Stimulated activated CD4-positive, alpha-beta T cell treated with anti-CD3 and anti-CD28 coated beads, Interleukin-15, amount 100 ng/mL, for 1 hour (primary cell): ENCODE data around the gene MRTFA.

Experiments
- DNase-seq, 2 donors: peaks; one replicate each; pipeline ENCODE4 v3.0.0-alpha.2; 2020; ENCODE audit warnings: low read depth in 1 of 2, low spot score in 1 of 2

Gene MRTFA

GRCh38 chr22:40433416-40434090 is 203.0 kb downstream of the MRTFA start:
- DNase-seq: no peak

DNA sequence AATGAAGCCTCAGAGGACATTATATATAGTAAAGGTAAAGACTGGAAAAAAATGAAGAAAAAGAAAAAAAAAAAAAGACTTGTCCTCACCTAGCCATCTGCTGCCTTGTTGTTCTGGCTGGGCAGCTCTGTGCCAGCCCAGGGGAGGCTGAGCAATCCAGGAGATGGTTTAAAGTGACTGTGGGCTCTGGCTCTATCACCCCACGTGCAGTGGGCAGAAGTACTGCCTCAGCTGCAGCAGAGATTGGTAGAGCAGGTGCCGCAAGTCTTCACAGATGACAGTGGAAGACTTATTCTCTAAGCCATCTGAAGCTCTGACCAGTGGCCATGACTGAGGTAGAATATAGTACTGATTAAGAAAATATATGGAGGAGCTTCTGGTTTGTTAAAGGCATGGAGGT is 203.9 kb downstream of the MRTFA start:
- no peak for DNase-seq

DNA sequence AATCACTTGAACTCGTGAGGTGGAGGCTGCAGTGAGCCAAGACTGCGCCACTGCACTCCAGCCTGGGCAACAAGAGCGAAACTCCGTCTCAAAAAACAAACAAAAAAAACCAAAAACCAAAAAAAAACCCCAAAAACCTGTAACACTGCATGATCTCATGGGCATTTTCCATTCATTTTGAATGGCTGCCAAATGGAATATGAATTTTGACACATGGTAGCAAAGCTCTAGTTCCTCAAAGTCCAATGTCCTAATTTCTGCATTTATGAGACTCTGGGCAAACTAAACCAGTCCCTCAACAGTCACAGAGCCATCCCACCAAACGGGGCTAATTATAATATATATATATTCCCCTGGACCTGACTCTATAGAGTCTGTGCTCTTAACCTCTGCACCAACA is 204.4 kb downstream of the MRTFA start:
- no peak for DNase-seq

GRCh38 chr22:40430991-40431390 is 205.5 kb downstream of the MRTFA start:
- no peak for DNase-seq

DNA sequence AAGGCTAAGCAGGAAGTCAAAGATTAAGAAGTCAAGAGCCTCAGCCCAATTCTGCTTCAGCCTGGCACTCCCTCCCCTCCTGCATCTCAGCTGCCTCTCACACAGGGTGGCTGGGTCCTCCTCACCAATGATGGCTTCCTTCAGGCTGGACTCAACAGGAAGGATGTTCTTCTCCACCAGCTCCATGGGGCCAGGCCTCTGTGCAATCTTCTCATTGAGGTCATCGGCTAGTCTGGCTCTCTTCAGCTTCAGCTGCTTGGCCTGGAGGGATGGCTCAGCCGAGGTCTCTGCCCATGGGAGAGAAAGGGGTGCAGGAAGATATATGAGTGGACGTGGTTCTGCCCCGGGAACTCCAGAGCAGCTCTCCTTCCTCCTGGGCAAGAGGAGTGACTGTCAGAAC is 207.0 kb downstream of the MRTFA start:
- DNase-seq: no peak

DNA sequence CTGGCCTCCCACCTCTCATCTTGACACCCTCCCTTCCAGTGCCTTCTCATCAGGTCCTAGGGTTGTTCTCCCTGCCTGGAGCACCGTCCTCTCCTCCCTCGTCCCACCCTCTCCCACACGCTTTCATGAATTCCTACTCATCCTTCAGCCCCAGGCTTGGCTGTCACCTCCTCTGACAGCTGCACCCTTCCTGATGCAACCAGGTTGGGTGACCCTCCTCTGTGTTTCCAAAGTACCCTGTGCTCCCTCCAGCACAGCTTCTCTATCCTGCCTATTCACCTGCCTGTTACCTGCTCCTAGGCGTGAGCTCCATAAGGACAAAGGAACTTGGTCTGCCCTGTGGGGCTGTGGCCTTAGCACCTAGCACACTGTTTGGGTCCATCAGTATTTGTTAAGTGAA is 207.7 kb downstream of the MRTFA start:
- no peak for DNase-seq

GRCh38 chr22:40426594-40427333 is 209.8 kb downstream of the MRTFA start:
- DNase-seq: no peak

- no peak for DNase-seq
These were observed 211.4 kb downstream of the MRTFA start for GRCh38 chr22:40425082-40425481.

- DNase-seq: no peak
These were observed 212.5 kb downstream of the MRTFA start for GRCh38 chr22:40423882-40424640.

DNA sequence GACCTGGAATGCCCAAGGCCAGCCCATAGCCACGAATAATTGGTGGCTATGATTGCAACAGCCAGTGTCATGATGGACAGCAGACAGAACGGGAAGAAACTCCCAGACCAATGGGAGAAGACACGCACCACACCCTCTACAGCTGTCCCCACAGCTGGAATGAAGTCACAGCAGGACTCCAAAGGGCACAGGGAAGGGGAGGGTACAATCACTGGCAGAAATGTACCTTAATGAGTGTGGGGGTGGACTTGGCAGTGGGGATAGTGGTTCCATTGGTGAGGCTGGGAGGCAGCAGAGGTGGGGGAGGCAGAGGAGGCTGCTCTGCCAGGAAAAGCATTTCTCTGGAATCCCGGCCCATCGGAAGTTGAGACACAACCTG is 213.2 kb downstream of the MRTFA start:
- no peak for DNase-seq

- no peak for DNase-seq
These were observed 213.8 kb downstream of the MRTFA start for GRCh38 chr22:40422558-40423309.

DNA sequence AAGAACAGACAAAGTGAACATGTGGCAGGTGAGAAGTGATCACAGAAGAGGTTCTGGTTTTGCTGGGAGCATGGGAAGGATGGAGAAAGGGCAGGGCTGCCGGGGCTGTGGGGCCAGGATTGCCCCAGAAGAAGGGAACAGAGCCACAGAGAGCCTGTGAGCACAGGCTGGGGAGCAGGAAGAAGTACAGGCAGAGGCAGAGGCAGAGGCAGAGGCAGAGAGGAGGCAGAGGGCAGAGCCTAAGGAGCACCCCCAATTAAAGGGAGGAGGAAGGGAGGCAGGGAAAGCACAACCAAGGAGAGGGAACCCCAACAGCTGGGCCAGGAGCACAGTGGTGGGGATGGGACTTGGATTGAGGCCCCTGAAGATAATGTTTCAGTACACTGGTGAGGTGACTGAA is 214.6 kb downstream of the MRTFA start:
- DNase-seq: no peak

- DNase-seq: no peak
These were observed 215.5 kb downstream of the MRTFA start for GRCh38 chr22:40421082-40421350.

DNA sequence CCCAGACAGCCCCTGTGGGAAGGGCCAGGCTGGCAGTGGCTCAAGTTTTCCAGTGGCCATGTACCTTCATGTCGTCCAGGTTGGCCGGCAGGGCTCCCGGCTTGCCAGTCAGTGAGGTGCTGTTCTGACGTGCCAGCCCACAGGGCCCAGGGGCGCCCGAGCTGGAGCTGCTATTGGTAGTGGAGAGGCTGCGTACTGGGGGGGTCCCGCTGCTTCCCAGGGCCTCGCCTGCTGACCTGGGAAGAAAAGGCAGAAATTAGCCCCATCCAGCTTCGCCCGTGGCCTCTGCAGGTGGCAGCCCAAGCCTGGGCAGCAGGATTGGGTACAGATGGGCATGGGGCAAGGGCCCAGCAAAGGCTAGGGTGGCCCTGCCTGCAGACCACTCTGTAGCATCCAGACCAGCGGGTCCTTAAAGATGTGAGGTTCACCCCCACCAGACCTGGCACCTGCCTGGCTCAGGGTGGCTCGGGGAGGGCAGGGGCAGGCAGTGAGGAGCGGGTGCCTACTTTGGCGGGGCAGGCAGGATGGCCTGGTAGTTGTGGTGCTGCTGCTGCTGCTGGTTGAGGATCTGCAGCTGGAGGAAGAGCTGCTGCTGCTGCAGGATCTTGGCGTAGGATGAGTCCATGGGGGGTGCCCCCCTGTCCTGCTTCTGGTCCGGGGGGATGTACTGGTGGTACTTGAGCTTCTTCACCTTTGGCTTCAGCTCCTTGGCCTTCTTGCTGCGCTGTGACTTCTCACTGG is 216.0 kb downstream of the MRTFA start:
- DNase-seq: no peak

GRCh38 chr22:40419718-40420117 is 216.8 kb downstream of the MRTFA start:
- DNase-seq: no peak

GRCh38 chr22:40418366-40419201 is 217.9 kb downstream of the MRTFA start:
- DNase-seq: no peak

- no peak for DNase-seq
These were observed 218.6 kb downstream of the MRTFA start for GRCh38 chr22:40417881-40418280.

DNA sequence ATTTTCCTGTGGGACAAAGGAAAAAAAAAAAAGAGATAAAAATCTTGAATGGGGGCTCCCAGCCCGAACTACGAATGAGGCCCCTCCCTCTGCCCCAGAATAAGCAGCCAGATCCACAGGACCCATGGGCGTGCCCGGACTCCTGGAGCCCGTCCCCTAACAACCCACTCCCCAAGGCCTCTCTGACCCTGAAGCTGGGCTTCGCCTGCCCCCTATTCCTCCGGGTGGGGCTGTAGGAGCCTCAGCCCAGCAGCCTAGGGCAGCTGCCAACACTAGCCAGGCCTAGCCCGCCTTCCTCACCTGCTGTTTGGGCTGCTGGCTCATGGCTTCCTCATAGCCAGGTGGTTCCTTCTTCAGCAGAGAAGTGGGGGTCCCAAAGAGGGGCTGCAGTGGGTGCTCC is 219.5 kb downstream of the MRTFA start:
- no peak for DNase-seq

DNA sequence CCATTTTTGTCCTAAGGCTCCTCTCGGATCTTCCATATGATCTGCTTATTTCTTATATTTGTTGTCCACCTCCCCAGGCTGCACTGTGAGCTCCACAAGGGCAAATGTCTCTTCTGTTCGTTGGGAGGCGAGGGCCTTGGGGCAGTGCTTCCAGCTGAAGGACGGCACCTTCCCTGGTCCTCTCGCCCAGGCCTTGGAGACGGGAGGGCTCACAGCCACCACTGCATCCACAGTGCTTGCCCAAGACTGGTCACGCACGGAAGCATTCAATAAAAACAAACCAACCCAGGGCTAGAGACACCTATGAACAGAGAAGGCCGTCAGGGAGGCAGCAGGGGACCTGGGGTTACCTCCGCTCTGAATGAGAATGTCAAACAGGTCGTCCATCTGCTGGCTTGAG is 219.9 kb downstream of the MRTFA start:
- DNase-seq: no peak

DNA sequence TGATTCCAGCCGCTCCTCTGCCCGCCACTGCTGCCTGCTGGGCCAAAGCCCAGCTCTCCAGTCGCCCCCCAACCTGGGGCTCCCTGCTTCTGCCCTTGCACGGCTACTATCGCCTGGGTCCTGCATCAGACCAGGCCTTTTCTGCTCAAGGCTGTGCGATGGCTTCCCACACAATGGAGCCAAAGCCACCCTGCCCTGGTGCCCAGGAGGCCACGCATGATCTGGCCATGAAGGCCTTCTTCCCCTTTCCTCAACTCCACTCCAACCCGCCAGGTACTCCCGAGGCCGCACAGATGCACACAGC is 220.3 kb downstream of the MRTFA start:
- DNase-seq: no peak
